ENCODE results near the gene FAM237A.

GRCh38 chr2:206696910-206697309 is 54.6 kb downstream of the FAM237A start:
- no peak for TF ChIP-seq CTCF (IDR thresholded peaks at IDR 0.05; ENCODE audit: poor library complexity, severe bottlenecking)
- TF ChIP-seq EZH2 (IDR thresholded peaks at IDR 0.05; ENCODE audit: borderline replicate concordance, insufficient read depth, low read length, poor library complexity, severe bottlenecking), result no peak
- TF ChIP-seq RAD21 (conservative IDR thresholded peaks at IDR 0.05), result no peak
- TF ChIP-seq SMC3 (conservative IDR thresholded peaks at IDR 0.05; ENCODE audit: poor library complexity), result no peak
- no peak for TF ChIP-seq POLR2AphosphoS5 (IDR thresholded peaks at IDR 0.05)

Measured in neural cell (in vitro differentiated cells).